IgD-negative memory B cell (primary cell): Measurements from ENCODE around the gene DNAH12. TPM values are rescaled to one million over a fixed set of nuclear protein-coding genes. Genes with fewer than 3 reads are reported as not detected.

Source experiments
- H3K27ac Mint-ChIP-seq, 3 donors: one replicate each; pipeline ENCODE4 v1.8.0; 2020 to 2022; ENCODE audit warnings: mild to moderate bottlenecking in 3 of 3, mixed read lengths in 3 of 3, moderate library complexity in 1 of 3
- H3K27me3 Mint-ChIP-seq: one replicate; pipeline ENCODE4 v1.8.0; 2021; ENCODE audit warnings: mixed read lengths
- H3K36me3 Mint-ChIP-seq: one replicate; pipeline ENCODE4 v1.8.0; 2020; ENCODE audit warnings: mild to moderate bottlenecking, mixed read lengths
- H3K4me1 Mint-ChIP-seq, 3 donors: one replicate each; pipeline ENCODE4 v1.8.0; 2020 to 2022; ENCODE audit warnings: mixed read lengths in 3 of 3, mild to moderate bottlenecking in 1 of 3
- H3K4me3 Mint-ChIP-seq, 4 donors: one replicate each; pipeline ENCODE4 v1.8.0; 2020 to 2022; ENCODE audit warnings: mild to moderate bottlenecking in 4 of 4, mixed read lengths in 4 of 4, moderate library complexity in 3 of 4
- H3K9me3 Mint-ChIP-seq, 3 donors: one replicate each; pipeline ENCODE4 v1.8.0; 2020 to 2021; ENCODE audit warnings: mixed read lengths in 3 of 3, mild to moderate bottlenecking in 1 of 3
- polyA plus RNA-seq: library from polyadenylated mRNA; unstranded; fragments of 300-500 nt; fragmentation: Illumina TruSeq; gene quantifications from one replicate; pipeline ENCODE4 v1.2.3, GENCODE V29; 2021

The DNAH12 gene
- polyA plus RNA-seq, 1 donor from 2014 or later: not detected

DNA sequence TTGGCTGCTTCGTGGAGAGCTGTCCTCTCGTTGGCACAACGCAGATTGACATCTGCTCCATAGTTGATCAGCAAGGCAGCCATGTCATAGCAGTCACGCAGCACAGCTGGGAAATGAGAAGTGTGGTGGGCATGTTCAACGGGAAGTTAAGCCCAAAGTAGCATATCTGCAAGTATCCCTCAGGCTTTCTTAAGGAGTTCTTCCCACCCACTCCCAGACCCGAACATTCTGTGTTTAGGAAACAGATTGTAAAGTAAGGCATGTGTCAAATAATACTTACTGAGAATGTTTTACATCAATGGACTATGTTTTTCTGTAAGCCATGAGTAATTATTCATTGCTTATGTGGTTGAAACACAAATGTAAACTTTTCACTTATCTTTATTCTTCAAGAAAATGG lies 260.8 kb downstream of the DNAH12 start:
- Mint-ChIP-seq H3K36me3 (no peaks in the 10 kb centered on the region), H3K4me3 (no peak overlapping the region), H3K27me3 (no peaks in the 10 kb centered on the region), H3K27ac (no peak overlapping the region), H3K9me3 (peaks cover 2 to 5% (median 2%) of the 10 kb centered on the region in 3 donors), H3K4me1 (no peaks in the 10 kb centered on the region)

DNA sequence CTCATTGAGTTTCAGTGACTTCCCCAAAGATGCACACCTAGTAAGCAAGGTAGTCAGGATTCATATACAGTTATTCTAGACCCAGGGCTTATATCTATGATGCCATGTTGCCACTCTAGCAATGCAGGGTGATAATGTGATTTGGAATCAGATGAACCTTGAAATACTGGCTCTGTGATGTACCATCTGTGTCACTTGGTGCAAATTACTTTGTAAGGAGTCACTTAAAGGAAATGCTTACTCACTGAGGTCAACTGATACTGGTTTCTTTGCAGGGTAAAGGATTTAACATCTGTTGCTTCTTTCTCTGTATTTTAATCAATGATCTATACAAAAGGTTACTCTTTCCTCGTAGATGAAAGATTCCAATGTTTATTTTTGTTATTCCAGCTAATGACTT lies 262.4 kb downstream of the DNAH12 start:
- Mint-ChIP-seq H3K4me3 (no peak overlapping the region), H3K36me3 (no peaks in the 10 kb centered on the region), H3K27me3 (no peaks in the 10 kb centered on the region), H3K4me1 (no peaks in the 10 kb centered on the region), H3K27ac (no peak overlapping the region), H3K9me3 (peaks cover 2 to 5% (median 2%) of the 10 kb centered on the region in 3 donors)

DNA sequence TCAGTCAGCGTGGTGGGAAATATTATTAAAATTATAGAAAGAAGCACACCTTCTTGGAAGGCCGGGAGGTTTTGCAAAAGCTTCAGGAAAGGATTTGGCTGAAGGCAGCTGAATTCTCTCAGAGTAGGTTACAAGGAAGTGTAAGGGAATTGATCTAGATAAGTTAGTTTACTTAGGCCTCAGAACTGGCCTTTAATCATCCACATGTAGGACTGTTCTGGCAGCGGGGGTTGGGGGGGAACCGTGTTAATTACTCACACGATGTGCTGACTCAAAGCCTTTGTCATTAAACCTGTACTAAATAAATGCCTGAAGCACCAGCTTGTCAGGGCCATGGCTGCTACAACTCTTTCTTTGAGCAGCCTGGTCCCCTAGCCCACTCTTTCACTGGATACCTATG lies 264.5 kb downstream of the DNAH12 start:
- Mint-ChIP-seq H3K27me3 (no peaks in the 10 kb centered on the region), H3K9me3 (peaks cover 0 to 5% (median 2%) of the 10 kb centered on the region in 3 donors), H3K4me3 (no peak overlapping the region), H3K27ac (no peak overlapping the region), H3K36me3 (peaks cover under 1% of the 10 kb centered on the region), H3K4me1 (no peaks in the 10 kb centered on the region)

DNA sequence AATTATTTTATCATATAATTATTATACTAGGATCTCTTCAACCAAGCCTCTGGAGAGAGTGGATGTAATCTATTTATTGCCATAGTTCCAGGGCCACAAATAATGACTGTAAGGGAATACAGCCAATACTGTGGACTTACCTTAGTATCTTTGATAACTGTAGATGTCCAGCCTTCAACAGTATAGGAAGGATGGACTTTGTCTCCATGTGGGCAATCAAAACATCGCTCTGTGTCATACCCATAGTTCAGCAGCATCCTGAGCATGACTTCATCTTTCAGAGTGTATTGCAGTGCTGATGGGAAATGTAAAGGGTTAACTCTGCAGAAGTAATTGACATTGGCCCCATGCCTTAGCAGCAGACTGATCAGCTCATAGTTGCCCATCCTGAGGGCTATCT lies 265.9 kb downstream of the DNAH12 start:
- no peaks in the 10 kb centered on the region for H3K4me1 Mint-ChIP-seq
- H3K27ac Mint-ChIP-seq: no peak overlapping the region
- peaks cover 8% of the 10 kb centered on the region for H3K36me3 Mint-ChIP-seq
- H3K27me3 Mint-ChIP-seq: no peaks in the 10 kb centered on the region
- H3K9me3 Mint-ChIP-seq: peaks cover 0 to 5% (median 2%) of the 10 kb centered on the region in 3 donors
- H3K4me3 Mint-ChIP-seq: no peak overlapping the region

DNA sequence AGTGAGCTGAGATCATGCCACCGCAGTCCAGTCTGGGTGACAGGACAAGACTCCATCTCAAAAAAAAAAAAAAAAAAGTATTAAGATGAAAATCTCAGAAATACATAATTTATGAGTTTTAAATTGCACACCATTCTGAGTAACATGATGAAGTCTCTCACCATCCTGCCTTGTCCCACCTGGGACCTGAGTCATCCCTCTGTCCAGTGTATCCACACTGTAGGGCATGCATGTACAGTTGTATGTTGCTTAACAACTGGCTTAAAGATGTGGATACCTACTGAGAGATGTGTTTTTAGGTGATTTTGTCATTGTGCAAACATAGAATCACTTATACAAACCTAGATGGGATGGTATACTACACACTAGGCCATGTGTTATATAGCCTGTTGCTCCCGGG lies 268.8 kb downstream of the DNAH12 start:
- Mint-ChIP-seq H3K4me3 (no peak overlapping the region), H3K36me3 (peaks cover 8% of the 10 kb centered on the region), H3K27me3 (no peaks in the 10 kb centered on the region), H3K27ac (no peak overlapping the region), H3K4me1 (no peaks in the 10 kb centered on the region), H3K9me3 (peaks cover 0 to 2% (median 1%) of the 10 kb centered on the region in 3 donors)

DNA sequence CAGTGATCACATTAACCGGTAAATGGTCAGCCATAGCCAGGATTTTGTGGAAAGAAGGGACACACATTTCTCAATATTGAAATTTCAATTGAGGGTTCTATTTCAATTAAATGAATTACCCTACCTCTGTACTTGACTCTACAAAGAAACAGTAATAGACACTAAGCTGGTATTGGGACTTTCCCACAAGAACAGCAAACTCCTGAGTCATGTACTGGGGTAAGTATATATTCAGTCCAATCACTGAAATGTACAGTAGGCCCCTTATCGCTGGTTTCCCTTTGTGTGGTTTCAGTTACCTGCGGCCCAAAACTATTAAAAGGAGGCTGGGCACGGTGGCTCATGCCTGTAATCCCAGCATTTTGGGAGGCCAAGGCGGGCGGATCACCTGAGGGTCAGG lies 269.3 kb downstream of the DNAH12 start:
- peaks cover 8% of the 10 kb centered on the region for H3K36me3 Mint-ChIP-seq
- no peak overlapping the region for H3K4me3 Mint-ChIP-seq
- H3K27me3 Mint-ChIP-seq: no peaks in the 10 kb centered on the region
- no peak overlapping the region for H3K27ac Mint-ChIP-seq
- H3K4me1 Mint-ChIP-seq: no peaks in the 10 kb centered on the region
- H3K9me3 Mint-ChIP-seq: no peaks in the 10 kb centered on the region

DNA sequence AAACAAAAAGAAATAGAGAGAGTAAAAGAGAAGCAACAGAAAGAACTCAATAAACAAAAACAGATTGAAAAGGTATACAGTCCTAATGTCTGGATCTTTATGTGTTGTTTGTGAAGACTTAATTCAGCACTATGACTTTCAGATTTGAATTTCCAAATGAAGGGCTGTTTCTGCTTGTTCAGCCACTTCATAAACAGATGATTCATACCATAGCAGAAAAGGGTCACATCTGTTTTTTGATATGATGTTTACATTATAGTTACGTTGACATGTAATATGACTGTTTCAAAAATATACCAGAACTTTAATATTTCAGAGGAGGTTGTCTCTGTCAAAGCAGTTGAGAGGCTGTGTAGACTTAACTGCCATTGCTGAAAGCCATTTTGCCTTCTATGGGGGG lies 275.7 kb downstream of the DNAH12 start:
- Mint-ChIP-seq H3K4me1 (peaks cover 0 to 2% (median 0%) of the 10 kb centered on the region in 3 donors), H3K9me3 (peaks cover 0 to 2% (median under 1%) of the 10 kb centered on the region in 3 donors), H3K27me3 (no peaks in the 10 kb centered on the region), H3K27ac (no peak overlapping the region), H3K4me3 (no peak overlapping the region), H3K36me3 (peaks cover 19% of the 10 kb centered on the region)

DNA sequence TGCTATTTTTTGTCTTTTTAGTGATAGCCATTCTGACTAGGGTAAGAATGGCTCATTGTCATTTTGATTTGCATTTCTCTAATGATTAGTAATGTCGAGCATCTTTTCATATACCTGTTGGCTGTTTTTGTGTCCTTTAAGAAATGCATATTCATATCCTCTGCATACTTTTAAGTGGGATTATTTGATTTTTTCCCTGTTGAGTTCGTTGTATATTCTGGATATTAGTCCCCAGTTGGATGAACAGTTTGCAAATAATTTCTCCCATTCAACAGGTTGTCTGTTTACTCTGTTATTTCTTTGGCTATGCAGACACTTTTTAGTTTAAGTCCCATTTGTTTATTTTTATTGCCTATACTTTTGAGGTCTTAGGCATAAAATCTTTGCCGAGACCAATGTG lies 282.2 kb downstream of the DNAH12 start:
- Mint-ChIP-seq H3K4me3 (no peak overlapping the region), H3K4me1 (peaks cover 0 to 2% (median 0%) of the 10 kb centered on the region in 3 donors), H3K36me3 (peaks cover 41% of the 10 kb centered on the region), H3K27ac (no peak overlapping the region), H3K9me3 (peaks cover 0 to 5% (median 3%) of the 10 kb centered on the region in 3 donors), H3K27me3 (no peaks in the 10 kb centered on the region)

DNA sequence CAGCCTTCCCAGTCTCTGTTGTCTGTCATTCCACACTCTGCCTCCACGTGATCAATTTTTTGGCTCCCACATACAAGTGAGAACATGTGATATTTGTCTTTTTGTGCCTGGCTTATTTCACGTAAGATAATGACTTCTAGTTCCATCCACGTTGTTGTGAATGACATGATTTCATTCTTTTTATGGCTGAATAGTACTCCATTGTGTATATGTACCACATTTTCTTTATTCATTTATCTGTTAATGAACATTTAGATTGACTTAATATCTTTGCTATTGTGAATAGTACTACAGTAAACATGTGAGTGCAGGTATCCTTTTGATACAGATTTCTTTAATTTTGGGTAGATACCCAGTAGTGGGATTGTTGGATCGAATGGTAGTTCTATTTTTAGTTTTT lies 283.0 kb downstream of the DNAH12 start:
- H3K27me3 Mint-ChIP-seq: no peaks in the 10 kb centered on the region
- H3K4me3 Mint-ChIP-seq: peak overlapping the region in 1 of 4 donors; percentile 41
- peaks cover 0 to 2% (median 0%) of the 10 kb centered on the region in 3 donors for H3K4me1 Mint-ChIP-seq
- H3K27ac Mint-ChIP-seq: no peak overlapping the region
- peaks cover 43% of the 10 kb centered on the region for H3K36me3 Mint-ChIP-seq
- H3K9me3 Mint-ChIP-seq: peaks cover 0 to 5% (median 3%) of the 10 kb centered on the region in 3 donors

DNA sequence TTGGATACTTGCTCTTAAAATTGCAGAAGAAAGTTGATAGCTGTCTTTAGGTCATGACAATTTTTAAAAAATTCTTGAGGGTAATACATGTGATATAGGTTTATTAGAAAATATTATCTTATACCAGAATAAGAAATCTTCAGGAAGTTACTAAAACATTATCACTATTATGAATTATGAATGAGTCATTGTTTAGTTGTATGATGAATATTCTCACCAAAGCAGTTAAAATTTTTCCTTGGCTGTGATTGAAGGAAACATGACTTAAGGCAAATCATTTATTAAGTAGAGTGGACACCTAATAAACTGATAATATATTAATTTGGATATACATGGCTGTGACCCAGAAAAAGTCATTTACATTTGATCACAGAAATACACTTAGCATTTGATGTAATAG lies 286.5 kb downstream of the DNAH12 start:
- Mint-ChIP-seq H3K36me3 (peaks cover 23% of the 10 kb centered on the region), H3K27me3 (no peaks in the 10 kb centered on the region), H3K9me3 (peaks cover 0 to 4% (median 0%) of the 10 kb centered on the region in 3 donors), H3K27ac (no peak overlapping the region), H3K4me3 (no peak overlapping the region), H3K4me1 (no peaks in the 10 kb centered on the region)

DNA sequence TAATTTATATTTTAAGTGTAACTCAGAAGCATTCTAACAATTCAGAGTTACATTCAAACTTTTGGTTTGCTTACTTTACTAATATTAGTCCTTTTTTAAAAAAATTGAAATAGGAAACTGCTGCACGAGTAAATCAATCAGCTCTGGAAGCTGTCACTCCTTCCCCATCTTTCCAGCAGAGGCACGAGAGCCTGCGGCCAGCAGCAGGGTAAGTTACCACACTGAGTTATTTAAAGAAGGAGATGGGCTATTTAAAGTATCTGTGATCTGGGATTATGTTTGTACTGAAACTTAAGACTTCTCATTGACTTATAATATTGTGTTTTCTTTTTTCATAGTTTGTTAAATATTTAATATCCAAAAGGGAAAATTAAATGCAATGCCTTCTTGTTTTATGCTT lies 287.3 kb downstream of the DNAH12 start:
- peaks cover 0 to 4% (median 0%) of the 10 kb centered on the region in 3 donors for H3K9me3 Mint-ChIP-seq
- H3K27me3 Mint-ChIP-seq: no peaks in the 10 kb centered on the region
- H3K36me3 Mint-ChIP-seq: peaks cover 18% of the 10 kb centered on the region
- no peaks in the 10 kb centered on the region for H3K4me1 Mint-ChIP-seq
- no peak overlapping the region for H3K4me3 Mint-ChIP-seq
- H3K27ac Mint-ChIP-seq: no peak overlapping the region

DNA sequence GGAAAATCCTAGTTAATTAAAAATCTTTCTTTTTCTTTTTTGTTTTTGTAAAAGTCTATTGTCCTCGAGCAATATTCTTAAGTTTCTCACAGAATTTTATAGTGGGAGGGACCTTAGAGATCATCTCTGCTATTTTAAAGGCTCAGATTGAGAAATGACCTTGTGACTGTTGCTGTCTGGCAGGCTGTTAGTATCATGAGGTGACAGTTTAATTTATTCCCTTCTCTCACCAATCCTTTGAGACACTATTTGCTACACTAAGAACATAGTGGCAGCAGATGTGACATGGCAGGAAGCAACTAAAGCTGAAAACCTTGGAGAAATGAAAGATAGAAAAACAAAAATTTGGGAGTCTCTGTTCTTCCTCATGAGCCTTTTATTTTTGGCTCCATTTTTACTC lies 291.7 kb downstream of the DNAH12 start:
- no peaks in the 10 kb centered on the region for H3K4me1 Mint-ChIP-seq
- H3K27me3 Mint-ChIP-seq: no peaks in the 10 kb centered on the region
- H3K4me3 Mint-ChIP-seq: no peak overlapping the region
- no peaks in the 10 kb centered on the region for H3K9me3 Mint-ChIP-seq
- H3K36me3 Mint-ChIP-seq: peaks cover 9% of the 10 kb centered on the region
- no peak overlapping the region for H3K27ac Mint-ChIP-seq

DNA sequence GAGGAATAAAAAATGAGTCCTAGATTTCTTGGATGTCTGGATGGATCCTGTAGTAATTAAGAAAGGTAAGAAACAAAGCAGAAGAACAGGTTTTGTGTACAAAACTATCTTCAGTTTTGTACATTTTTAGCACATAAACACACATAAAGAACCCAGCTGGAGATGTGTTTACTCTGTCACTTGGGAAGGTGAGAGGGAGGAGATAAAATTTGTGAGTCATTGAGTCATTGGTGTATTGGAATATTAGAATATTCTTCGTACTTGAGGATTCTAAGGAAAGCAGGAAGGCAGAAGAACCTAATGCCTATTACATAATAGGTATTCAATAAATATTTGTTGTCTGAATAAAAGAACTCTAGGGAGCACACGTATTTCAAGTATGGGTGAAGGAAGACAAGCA lies 299.2 kb downstream of the DNAH12 start:
- H3K9me3 Mint-ChIP-seq: no peaks in the 10 kb centered on the region
- no peak overlapping the region for H3K27ac Mint-ChIP-seq
- peaks cover 0 to 2% (median 2%) of the 10 kb centered on the region in 3 donors for H3K4me1 Mint-ChIP-seq
- peaks cover 6% of the 10 kb centered on the region for H3K36me3 Mint-ChIP-seq
- H3K27me3 Mint-ChIP-seq: no peaks in the 10 kb centered on the region
- H3K4me3 Mint-ChIP-seq: no peak overlapping the region

Other genes with a start within 250 kb of the DNAH12 start
- gene PDE12, start 11.9 kb upstream of the DNAH12 start, polyA plus RNA-seq: 14.7 TPM
- gene ARF4, start 53.0 kb upstream of the DNAH12 start, polyA plus RNA-seq: 114 TPM
- 25.5 TPM for gene DENND6A, start 148.7 kb upstream of the DNAH12 start, polyA plus RNA-seq
- 17.6 TPM for gene SLMAP, start 212.0 kb upstream of the DNAH12 start, polyA plus RNA-seq